Natural killer cell (primary cell): ENCODE results near the gene HCN1. TPM values are rescaled to one million over a fixed set of nuclear protein-coding genes. Genes with fewer than 3 reads are reported as not detected.
"Not testable (repeated sequence)": the region's sequence is repeated elsewhere in the genome, so short reads cannot be mapped to it uniquely, and the experiment has no call there.

Experiments used
- ATAC-seq, 3 donors: fragments of 150-1000 bp in 2 of 3; fragments of 200-7000 bp in 1 of 3; cut with Tn5 transposase; 1 replicate in 1 of 3; 2 replicates in 2 of 3; pipeline ENCODE4 v1.10.0; 2021; ENCODE audit warnings: mild to moderate bottlenecking in 2 of 3, moderate library complexity in 2 of 3
- DNase-seq, 2 donors: peaks; one replicate each; pipeline versions ENCODE4 v3.0.0 to v3.0.0-alpha.2; 2013 to 2021; ENCODE audit warnings: mixed read lengths in 1 of 2
- H3K27ac ChIP-seq: one replicate; pipeline ENCODE4 v1.5.1; 2013; ENCODE audit warnings: mild to moderate bottlenecking, low read length
- H3K27me3 ChIP-seq: one replicate; pipeline ENCODE4 v1.6.1; 2013; ENCODE audit warnings: low read length; ENCODE audit not compliant: control insufficient read depth, insufficient read depth
- H3K36me3 ChIP-seq: one replicate; pipeline ENCODE4 v1.6.1; 2013; ENCODE audit warnings: low read length; ENCODE audit not compliant: control insufficient read depth, insufficient read depth
- H3K4me1 ChIP-seq: one replicate; pipeline ENCODE4 v1.6.1; 2013; ENCODE audit warnings: low read length; ENCODE audit not compliant: control insufficient read depth, insufficient read depth
- H3K4me3 ChIP-seq: one replicate; pipeline ENCODE4 v1.5.1; 2013; ENCODE audit warnings: low read length
- H3K9me3 ChIP-seq: one replicate; pipeline ENCODE4 v1.6.1; 2013; ENCODE audit warnings: low read length; ENCODE audit not compliant: control insufficient read depth, insufficient read depth
- H3K27ac Mint-ChIP-seq, 2 donors: one replicate each; pipeline ENCODE4 v1.8.0; 2022; ENCODE audit warnings: mild to moderate bottlenecking in 2 of 2, mixed read lengths in 2 of 2, moderate library complexity in 1 of 2
- H3K27me3 Mint-ChIP-seq, 2 donors: one replicate each; pipeline ENCODE4 v1.8.0; 2022; ENCODE audit warnings: low read depth in 2 of 2, mixed read lengths in 2 of 2
- H3K36me3 Mint-ChIP-seq: one replicate; pipeline ENCODE4 v1.8.0; 2022; ENCODE audit warnings: mixed read lengths
- H3K4me1 Mint-ChIP-seq, 2 donors: one replicate each; pipeline ENCODE4 v1.8.0; 2022; ENCODE audit warnings: mixed read lengths in 2 of 2
- H3K4me3 Mint-ChIP-seq: one replicate; pipeline ENCODE4 v1.8.0; 2022; ENCODE audit warnings: mild to moderate bottlenecking, moderate library complexity, mixed read lengths
- H3K9me3 Mint-ChIP-seq, 2 donors: one replicate each; pipeline ENCODE4 v1.8.0; 2022; ENCODE audit warnings: mixed read lengths in 2 of 2
- CTCF ChIP-seq: fragments of 200-600 bp; IDR thresholded peaks from one replicate; pipeline ENCODE4 v1.8.0; 2022; ENCODE audit warnings: antibody characterized with exemption
- WGBS: methylation state at CpG from one replicate; pipeline ENCODE4 v1.1.7; 2013; ENCODE audit warnings: missing lambda C conversion rate; ENCODE audit not compliant: insufficient coverage; 5-methylcytosine and 5-hydroxymethylcytosine counted together
- intact Hi-C: fragments of 100-400 bp; cut with micrococcal nuclease; formaldehyde crosslinking; loops from one replicate; pipeline ENCODE4 v1.14.2; 2022
- total RNA-seq, 4 donors: library from RNA; stranded (reverse); fragments of 120-200 nt in 1 of 4; gene quantifications; one replicate each; pipeline versions ENCODE4 v1.2.3 to v1.2.4, GENCODE V29; 2013 to 2022

The HCN1 gene
- total RNA-seq, 3 donors from 2014 or later (not counting 1 experiment from before 2014, with no cell fraction given): not detected

GRCh38 chr5:45596320-45596719, 99.9 kb downstream of the HCN1 start:
- Mint-ChIP-seq H3K4me3 (no peak overlapping the region), H3K27me3 (no peaks in the 10 kb centered on the region), H3K27ac (no peak overlapping the region), H3K4me1 (no peaks in the 10 kb centered on the region), H3K9me3 (peaks cover 10 to 21% of the 10 kb centered on the region in 2 donors), H3K36me3 (no peaks in the 10 kb centered on the region)
- Histone ChIP-seq H3K4me1 (no peaks in the 10 kb centered on the region), H3K9me3 (peaks cover 8% of the 10 kb centered on the region), H3K27ac (no peak overlapping the region), H3K4me3 (no peak overlapping the region), H3K36me3 (no peaks in the 10 kb centered on the region), H3K27me3 (no peaks in the 10 kb centered on the region)
- intact Hi-C loops: no loop called here
- ATAC-seq (no peak), DNase-seq (no peak)
- no peak for TF ChIP-seq CTCF

- H3K9me3 ChIP-seq, H3K27me3 ChIP-seq, H3K27ac ChIP-seq, H3K36me3 Mint-ChIP-seq, H3K4me1 ChIP-seq, H3K4me1 Mint-ChIP-seq, H3K27ac Mint-ChIP-seq, intact Hi-C loops, H3K36me3 ChIP-seq, DNase-seq, H3K4me3 ChIP-seq, H3K27me3 Mint-ChIP-seq, ATAC-seq, H3K4me3 Mint-ChIP-seq: not testable (repeated sequence)
- H3K9me3 Mint-ChIP-seq: peaks cover 13 to 18% of the 10 kb centered on the region in 2 donors
- 76% methylated on average over 8 of the region's 8 CpGs for WGBS
Observed at GRCh38 chr5:45586001-45586400, 110.2 kb downstream of the HCN1 start.

GRCh38 chr5:45578270-45578669, 117.9 kb downstream of the HCN1 start:
- Mint-ChIP-seq H3K27ac (no peak overlapping the region), H3K4me3 (no peak overlapping the region), H3K27me3 (no peaks in the 10 kb centered on the region), H3K9me3 (peaks cover 14 to 20% of the 10 kb centered on the region in 2 donors), H3K4me1 (no peaks in the 10 kb centered on the region), H3K36me3 (no peaks in the 10 kb centered on the region)
- 88% methylated on average over 2 of the region's 2 CpGs for WGBS
- Histone ChIP-seq H3K36me3 (no peaks in the 10 kb centered on the region), H3K27ac (no peak overlapping the region), H3K4me1 (no peaks in the 10 kb centered on the region), H3K4me3 (no peak overlapping the region), H3K27me3 (no peaks in the 10 kb centered on the region), H3K9me3 (no peaks in the 10 kb centered on the region)
- intact Hi-C loops: no loop called here
- ATAC-seq: no peak
- TF ChIP-seq CTCF: no peak
- DNase-seq: no peak

GRCh38 chr5:45568813-45569212, 127.4 kb downstream of the HCN1 start:
- H3K27ac ChIP-seq: no peak overlapping the region
- Mint-ChIP-seq H3K4me1 (no peaks in the 10 kb centered on the region), H3K27me3 (no peaks in the 10 kb centered on the region), H3K4me3 (no peak overlapping the region), H3K27ac (no peak overlapping the region), H3K9me3 (peaks cover 13 to 32% of the 10 kb centered on the region in 2 donors), H3K36me3 (peaks cover 5% of the 10 kb centered on the region)
- TF ChIP-seq CTCF: no peak
- H3K4me1 ChIP-seq: no peaks in the 10 kb centered on the region
- ATAC-seq (no peak), DNase-seq (no peak)
- H3K9me3 ChIP-seq: no peaks in the 10 kb centered on the region
- no peaks in the 10 kb centered on the region for H3K36me3 ChIP-seq
- intact Hi-C loops: no loop called here
- WGBS: 24% methylated on average over 1 of the region's 1 CpG
- no peaks in the 10 kb centered on the region for H3K27me3 ChIP-seq
- no peak overlapping the region for H3K4me3 ChIP-seq
